ENCODE results near the gene FTL.
"Not testable (repeated sequence)": the region's sequence is repeated elsewhere in the genome, so short reads cannot be mapped to it uniquely, and the experiment has no call there.

FTL gene

DNA sequence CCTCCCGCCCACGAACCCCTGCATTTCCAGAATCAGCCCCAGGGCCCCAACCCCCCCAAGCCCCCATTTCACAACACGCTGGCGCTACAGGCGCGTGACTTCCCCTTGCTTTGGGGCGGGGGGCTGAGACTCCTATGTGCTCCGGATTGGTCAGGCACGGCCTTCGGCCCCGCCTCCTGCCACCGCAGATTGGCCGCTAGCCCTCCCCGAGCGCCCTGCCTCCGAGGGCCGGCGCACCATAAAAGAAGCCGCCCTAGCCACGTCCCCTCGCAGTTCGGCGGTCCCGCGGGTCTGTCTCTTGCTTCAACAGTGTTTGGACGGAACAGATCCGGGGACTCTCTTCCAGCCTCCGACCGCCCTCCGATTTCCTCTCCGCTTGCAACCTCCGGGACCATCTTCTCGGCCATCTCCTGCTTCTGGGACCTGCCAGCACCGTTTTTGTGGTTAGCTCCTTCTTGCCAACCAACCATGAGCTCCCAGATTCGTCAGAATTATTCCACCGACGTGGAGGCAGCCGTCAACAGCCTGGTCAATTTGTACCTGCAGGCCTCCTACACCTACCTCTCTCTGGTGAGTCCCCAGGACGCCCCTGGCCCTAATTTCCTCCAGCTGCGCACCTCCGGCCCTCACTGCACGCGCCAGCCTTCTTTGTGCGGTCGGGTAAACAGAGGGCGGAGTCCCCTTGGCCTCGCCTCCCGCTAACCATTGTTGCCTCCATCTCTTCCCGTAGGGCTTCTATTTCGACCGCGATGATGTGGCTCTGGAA lies at the start of gene FTL:
Gene FTL (plus strand): TSS at position 270 of the 766 bp plus-strand sequence. CDS start 199 bp downstream, at position 469.
- DNase-seq: peak; percentile 99

DNA sequence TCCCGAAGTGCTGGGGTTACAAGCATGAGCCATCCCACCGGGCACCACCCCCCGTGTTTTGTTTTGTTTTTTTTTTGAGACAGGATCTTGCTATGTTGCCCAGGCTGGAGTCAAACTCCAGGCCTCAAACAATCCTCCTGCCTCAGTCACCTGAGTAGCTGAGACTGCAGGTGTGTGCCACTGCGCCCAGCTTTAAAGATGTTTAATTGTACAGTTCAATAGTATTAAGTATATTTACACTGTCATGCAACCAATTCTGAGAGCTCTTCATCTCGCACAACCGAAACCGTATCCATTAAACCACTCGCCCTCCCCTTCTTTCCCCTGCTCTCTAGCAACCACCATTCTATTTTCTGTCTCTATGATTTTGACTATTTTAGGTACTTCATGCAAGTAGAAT lies 49.4 kb upstream of the FTL start:
- DNase-seq: no peak

DNA sequence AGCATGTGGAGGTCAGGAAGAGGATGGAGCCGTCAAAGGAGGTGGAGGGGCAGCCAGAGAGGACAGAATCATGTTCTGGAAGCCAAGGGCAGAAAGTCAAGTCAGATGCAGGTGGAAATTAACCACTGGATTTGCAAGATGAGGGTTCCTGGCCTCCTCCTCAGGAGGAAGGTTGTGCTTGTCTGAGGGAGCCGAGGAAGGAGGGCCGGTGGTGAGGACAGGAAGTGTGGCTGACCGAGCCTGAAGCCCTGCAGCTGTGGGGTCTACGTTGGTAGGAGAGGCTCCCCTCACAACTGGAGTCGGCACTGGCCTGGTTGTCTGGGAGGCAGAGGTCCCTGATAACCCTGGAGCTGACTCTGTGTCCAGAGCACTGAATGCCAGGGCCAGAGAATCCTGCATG lies 47.0 kb upstream of the FTL start:
- no peak for DNase-seq

DNA sequence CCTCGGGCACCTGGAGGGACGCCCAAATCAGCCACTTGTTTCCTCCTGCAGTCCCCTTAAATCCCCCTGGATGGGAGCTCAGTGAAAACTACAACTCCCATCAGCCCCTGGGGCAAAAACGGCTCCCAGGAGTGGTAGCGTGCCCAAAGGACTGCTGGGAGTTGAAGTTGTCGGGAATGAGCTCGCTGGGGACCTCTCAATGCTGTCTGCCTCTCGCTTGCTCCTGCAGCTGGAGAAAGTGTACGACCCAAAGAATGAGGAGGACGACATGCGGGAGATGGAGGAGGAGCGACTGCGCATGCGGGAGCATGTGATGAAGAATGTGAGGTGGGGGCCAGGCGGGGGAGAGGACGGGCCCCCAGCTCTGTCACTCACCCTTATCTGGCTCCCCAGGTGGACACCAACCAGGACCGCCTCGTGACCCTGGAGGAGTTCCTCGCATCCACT lies 46.3 kb upstream of the FTL start:
- no peak for DNase-seq

DNA sequence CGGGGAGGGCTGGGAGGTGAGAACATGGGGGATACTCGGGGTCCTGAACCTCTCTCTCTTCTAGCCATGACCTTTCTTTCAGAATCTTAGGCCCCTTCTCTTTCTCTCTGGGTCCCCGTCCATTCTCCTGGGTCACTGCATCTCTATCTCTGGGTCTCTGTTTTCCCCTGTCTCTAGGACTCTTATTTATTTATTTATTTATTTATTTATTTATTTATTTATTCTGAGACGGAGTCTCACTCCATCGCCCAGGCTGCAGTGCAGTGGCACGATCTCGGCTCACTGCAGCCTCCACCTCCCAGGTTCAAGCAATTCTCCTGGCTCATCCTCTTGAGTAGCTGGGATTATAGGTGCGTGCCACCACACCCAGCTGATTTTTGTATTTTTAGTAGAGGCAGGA lies 45.8 kb upstream of the FTL start:
- not testable (repeated sequence) for DNase-seq

DNA sequence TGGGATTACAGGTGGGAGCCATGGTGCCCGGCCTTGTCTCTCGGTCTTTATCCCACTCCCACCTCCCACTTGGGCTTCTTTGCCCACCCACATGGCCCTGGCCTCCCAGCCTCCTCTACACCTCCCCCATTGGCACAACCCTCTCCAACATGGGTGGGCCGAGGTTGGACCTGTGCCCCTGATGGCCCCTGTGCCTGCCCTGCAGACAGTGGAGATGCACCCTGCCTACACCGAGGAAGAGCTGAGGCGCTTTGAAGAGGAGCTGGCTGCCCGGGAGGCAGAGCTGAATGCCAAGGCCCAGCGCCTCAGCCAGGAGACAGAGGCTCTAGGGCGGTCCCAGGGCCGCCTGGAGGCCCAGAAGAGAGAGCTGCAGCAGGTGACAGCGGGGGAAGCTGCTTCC lies 44.2 kb upstream of the FTL start:
- no peak for DNase-seq

DNA sequence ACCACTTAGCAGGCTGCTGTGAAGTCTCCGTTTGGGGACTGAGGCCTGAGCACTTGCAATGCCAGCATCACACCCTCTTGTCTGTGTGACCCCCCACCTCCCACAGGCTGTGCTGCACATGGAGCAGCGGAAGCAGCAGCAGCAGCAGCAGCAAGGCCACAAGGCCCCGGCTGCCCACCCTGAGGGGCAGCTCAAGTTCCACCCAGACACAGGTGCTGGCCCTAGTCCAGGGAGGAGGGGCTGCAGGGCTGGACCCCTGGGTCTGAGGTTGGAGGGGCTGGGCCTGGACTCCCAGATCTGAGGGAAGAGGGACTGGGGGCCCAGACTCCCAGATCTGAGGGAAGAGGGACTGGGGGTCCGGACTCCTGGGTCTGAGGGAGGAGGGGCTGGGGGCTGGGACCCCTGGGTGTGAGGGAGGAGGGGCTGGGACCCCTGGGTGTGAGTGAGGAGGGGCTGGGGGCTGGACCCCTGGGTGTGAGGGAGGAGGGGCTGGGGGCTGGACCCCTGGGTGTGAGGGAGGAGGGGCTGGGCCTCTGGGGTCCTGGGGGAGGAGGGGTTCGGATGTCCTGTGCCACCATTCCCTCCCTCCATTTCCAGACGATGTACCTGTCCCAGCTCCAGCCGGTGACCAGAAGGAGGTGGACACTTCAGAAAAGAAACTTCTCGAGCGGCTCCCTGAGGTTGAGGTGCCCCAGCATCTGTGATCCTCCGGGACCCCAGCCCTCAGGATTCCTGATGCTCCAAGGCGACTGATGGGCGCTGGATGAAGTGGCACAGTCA lies 43.2 kb upstream of the FTL start:
- DNase-seq: no peak

DNA sequence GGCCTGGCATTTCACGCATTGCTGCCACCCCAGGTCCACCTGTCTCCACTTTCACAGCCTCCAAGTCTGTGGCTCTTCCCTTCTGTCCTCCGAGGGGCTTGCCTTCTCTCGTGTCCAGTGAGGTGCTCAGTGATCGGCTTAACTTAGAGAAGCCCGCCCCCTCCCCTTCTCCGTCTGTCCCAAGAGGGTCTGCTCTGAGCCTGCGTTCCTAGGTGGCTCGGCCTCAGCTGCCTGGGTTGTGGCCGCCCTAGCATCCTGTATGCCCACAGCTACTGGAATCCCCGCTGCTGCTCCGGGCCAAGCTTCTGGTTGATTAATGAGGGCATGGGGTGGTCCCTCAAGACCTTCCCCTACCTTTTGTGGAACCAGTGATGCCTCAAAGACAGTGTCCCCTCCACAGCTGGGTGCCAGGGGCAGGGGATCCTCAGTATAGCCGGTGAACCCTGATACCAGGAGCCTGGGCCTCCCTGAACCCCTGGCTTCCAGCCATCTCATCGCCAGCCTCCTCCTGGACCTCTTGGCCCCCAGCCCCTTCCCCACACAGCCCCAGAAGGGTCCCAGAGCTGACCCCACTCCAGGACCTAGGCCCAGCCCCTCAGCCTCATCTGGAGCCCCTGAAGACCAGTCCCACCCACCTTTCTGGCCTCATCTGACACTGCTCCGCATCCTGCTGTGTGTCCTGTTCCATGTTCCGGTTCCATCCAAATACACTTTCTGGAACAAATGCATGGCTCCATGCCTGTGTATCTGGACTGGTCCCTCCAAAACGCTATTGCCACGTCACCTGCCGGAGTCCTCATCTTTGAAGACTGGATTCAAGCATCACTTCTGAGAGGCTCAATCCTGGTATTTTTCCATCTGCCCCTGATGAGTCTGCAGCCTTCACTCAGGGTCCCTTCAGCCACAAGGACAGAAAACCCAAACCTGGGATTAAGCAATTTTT lies 42.3 kb upstream of the FTL start:
- DNase-seq: no peak

DNA sequence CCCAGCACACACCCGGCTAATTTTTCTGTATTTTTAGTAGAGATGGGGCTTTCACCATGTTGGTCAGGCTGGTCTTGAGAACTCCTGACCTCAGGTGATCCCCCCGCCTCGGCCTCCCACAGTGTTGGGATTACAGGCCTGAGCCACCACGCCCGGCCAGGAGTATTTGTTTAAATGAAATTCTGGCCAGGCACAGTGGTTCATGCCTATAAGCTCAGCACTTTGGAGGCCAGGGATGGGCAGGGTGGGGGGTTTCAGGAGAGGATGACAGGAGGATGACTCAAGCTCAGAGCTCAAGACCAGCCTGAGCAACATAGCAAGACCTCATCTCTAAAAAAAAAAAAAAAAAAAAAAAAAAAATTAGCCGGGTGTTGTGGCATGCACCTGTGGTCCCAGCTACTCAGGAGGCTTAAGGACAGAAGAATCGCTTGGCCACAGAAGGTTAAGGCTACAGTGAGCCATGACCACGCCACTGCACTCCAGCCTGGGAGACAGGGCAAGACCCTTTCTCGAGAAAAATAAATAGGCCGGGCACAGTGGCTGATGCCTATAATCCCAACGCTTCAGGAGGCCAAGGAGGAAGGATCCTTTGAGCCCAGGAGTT lies 39.8 kb upstream of the FTL start:
- no peak for DNase-seq

DNA sequence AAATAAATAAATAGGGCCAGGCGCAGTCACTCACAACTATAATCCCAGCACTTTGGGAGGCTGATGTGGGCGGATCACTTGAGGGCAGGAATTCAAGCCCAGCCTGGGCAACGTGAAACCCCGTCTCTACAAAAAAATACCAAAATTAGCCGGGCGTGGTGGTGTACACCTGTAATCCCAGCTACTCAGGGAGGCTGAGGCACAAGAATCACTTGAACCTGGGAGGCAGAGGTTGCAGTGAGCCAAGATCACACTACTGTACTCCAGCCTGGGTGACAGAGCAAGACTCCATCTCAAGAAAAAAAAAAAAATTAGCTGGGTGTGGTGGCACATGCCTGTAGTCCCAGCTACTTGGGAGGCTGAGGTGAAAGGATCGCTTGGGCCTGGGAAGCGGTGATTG lies 39.2 kb upstream of the FTL start:
- not testable (repeated sequence) for DNase-seq

DNA sequence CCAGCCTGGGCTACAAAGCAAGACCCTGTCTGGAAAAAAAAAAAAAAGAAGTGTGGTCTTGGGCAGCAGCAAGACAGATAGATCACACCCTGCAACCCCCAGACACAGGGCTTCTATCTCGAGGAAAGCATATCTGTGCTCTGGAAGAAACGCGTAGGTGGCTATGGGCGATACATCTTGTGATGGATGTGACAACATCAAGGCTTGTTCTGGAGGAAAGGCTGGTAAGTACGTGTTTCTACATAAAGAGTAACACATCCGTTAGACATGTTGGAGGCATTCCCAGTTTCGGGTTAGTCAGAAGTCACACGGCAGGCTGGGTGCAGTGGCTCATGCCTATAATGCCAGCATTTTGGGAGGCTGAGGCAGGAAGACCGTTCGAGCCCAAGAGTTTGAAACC lies 38.2 kb upstream of the FTL start:
- DNase-seq: peak; percentile 53

DNA sequence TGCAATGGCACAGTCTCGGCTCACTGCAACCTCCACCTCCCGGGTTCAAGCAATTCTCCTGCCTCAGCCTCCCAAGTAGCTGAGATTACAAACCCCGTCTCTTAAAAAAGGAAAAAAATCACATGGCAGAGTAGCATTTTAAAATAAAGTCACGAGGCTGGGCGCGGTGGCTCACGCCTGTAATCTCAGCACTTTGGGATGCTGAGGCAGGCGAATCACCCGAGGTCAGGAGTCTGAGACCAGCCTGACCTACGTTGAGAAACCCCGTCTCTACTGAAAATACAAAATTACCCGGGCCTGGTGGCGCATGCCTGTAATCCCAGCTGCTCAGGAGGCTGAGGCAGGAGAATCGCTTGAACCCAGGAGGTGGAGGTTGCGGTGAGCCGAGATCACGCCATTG lies 37.4 kb upstream of the FTL start:
- DNase-seq: not testable (repeated sequence)

DNA sequence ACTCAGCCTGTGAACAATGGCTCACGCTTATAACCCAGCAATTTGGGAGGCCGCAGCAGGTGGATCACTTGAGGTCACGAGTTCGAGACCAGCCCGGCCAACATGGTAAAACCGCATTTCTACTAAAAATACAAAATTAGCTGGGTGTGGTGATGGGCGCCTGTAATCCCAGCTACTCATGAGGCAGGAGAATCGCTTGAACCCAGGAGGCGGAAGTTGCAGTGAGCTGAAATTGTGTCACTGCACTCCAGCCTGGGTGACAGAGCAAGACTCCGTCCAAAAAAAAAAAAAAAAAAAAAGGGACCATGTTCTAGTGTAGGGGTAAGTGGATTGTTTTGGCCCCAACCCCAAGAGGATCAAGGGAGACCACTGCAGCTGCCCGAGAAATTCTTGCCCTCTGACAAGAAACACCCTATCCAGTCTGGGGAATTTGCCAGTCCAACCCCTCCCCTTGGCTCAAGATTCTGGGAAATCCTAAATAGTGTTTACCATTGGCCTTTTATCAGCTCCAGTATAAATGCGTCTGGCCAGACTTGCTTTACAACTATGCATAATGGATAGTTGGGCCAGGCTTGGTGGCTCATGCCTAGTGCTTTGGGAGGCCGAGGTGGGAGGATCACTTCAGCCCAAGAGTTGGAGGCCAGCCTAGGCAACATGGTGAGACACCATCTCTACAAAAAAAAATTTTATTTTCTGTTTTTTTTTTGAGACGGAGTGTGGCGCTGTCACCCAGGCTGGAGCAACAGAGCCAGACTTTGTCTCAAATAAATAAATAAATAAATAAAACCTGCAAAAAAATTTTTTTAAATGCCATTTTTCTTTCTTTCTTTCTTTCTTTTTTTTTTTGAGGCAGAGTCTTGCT lies 36.7 kb upstream of the FTL start:
- peak; percentile 10 for DNase-seq

DNA sequence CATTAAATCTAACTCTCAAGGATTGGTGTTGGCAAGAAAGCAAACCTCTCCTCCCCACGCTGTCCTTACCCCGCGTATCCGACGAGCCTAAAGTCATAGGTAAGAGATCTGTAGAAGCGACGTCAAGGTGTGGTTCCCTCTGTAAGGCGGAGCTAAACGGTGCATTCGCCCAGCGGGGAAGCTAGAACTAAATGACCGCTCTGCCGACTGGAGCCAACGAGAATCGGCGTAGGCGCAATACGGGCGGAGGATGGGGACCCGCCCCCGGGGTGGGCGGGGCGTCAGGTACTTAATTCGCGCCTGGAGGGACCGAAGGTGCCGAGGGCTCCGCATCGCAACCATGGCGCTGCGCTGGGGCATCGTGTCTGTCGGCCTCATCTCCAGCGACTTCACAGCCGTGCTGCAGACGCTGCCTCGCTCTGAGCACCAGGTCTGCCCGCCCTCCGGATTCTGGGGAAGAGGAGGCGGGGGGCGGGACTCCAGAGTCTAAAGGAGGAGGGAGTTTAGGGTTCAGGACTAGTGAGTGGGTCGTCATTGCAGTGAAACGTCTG lies 31.7 kb upstream of the FTL start, which contains the start of gene DHDH:
Gene DHDH (plus strand): TSS at position 318 of the 551 bp plus-strand sequence. CDS start 23 bp downstream, at position 341.
- peak; percentile 42 for DNase-seq

DNA sequence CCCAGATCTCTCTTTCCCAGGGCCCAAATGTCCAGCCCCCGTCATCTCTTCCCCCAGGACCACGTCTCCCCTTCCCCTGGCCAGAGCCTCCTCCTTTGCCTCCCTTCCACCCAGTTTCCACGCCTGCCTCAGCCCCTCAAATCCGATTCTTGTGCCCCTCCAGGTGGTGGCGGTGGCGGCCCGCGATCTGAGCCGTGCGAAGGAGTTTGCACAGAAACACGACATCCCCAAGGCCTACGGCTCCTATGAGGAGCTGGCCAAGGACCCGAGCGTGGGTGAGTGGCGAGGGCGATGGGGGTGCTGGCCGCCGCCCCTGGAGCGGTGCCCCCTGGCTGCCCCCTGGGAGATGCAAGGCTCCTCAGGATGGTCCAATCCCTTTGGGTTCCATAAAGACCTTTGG lies 30.3 kb upstream of the FTL start:
- DNase-seq: no peak

DNA sequence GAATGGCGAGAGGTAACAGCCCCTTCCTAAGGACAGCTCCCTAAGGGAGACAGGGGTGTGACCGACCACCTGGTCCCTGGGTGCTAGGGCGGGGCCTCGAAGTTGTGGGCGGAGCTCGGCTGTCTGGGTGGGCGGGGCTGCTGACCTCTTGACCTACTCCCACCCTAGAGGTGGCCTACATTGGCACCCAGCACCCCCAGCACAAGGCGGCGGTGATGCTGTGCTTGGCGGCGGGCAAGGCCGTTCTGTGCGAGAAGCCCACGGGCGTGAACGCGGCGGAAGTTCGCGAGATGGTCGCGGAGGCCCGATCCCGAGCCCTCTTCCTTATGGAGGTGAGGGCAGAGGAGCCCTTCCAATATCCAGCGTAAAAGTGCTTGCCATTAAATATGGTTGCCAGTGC lies 29.2 kb upstream of the FTL start:
- DNase-seq: no peak

DNA sequence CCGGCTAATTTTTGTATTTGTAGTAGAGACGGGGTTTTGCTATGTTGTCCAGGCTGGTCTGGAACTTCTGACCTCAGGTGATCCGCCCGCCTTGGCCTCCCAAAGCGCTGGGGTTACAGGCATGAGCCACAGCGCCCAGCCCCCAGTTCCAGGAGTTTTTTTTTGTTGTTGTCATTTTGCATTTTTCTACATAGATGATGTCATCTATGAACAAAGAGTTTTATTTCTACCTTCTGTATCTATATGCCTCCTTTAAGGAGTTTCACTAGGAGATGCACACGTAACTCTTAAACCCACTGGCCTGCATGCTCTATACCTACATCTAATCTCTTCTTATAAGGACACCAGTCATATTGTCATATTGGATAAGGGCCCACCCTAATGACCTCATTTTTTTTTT lies 26.9 kb upstream of the FTL start:
- DNase-seq: no peak

DNA sequence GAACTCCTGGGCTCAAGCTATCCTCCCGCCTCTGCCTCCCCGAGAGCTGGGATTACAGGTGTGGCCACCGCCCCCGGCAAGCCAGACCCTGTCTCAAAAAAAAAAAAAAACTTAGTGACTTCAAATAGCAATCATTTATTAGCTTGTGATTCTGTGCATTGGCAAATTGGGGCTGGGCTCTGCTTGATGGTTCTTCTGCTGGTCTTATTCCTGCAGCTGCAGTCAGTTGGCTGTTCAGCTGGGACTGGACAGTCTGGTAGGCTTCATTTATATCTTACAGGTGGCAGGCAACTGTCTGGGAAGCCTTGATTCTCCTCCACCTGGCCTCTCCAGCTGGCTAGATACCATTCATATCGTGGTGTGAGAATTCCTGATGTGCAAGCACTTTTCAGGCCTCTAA lies 24.2 kb upstream of the FTL start:
- DNase-seq: no peak

DNA sequence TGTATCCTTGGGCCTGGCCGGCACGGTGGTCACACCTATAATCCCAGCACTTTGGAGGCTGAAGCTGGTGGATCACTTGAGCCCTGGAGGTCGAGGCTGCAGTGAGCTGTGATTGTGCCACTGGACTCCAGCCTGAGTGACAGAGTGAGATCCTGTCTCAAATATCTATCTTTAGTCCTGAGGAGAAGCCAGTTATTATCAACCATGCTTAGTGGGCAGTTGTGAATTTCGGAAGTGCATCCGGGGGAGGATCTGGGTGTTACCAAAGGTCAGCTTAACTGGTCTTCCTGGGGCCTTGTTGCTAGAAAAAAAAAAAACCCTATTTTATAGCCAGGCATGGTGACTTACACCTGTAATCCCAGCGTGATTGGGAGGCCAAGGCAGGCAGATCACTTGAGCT lies 22.0 kb upstream of the FTL start:
- no peak for DNase-seq

DNA sequence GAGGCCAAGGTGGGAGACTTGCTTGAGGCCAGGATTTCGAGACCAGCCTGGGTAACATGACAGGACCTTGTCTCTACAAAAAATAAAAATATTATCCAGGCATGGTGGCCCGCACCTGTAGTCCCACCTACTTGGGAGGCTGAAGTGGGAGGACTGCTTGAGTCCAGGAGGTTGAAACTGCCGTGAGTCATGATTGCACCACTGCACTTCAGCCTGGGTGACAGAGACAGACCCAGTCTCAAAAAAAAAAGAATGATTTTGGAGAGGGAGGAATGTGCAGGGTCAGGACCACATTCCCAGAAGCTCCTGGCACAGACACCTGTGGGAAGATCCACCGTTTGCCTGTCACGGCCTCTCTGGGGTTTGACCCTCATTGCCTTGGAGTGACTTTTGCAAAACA lies 19.7 kb upstream of the FTL start:
- no peak for DNase-seq

DNA sequence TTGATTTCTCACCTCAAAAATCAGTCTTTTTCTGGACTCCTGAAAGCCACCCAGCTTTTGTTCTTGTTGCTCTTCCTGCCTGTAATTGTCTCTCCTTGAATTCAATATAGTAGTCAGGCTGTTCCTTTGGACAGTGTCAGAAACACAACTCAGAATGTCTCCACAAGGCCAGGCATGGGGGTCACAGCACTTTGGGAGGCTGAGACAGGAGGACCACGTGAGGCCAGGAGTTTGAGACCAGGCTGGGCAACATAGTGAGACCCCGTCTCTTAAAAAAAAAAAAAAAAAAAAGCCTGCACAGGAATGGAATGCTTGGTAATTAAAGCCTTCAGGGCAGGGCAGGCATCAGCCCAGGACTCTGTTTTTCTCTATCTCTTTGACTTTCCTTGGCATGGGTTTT lies 19.3 kb upstream of the FTL start:
- DNase-seq: no peak

Measured in MV-4-11 (cell line).